KMS-11 (cell line): Measurements from ENCODE around the gene IMMP2L.

Experiments
- H2AFZ ChIP-seq: fragments of 200-600 bp; sonication (generic); 2 replicates; pipeline ENCODE4 v1.6.1; 2016; ENCODE audit warnings: antibody characterized with exemption, mixed run types, low read depth
- H3K27ac ChIP-seq: fragments of 200-600 bp; sonication (generic); 2 replicates; pipeline ENCODE4 v1.6.1; 2016; ENCODE audit warnings: mild to moderate bottlenecking, mixed run types
- H3K27me3 ChIP-seq: fragments of 200-600 bp; sonication (generic); 2 replicates; pipeline ENCODE4 v1.6.1; 2017; ENCODE audit warnings: mild to moderate bottlenecking, low read depth, mixed run types, moderate library complexity; ENCODE audit not compliant: insufficient read depth
- H3K36me3 ChIP-seq: fragments of 200-600 bp; sonication (generic); 2 replicates; pipeline ENCODE4 v1.6.1; 2017; ENCODE audit warnings: mild to moderate bottlenecking, mixed run types; ENCODE audit not compliant: insufficient read depth
- H3K4me1 ChIP-seq: fragments of 200-600 bp; sonication (generic); 2 replicates; pipeline ENCODE4 v1.6.1; 2016; ENCODE audit warnings: mild to moderate bottlenecking, low read depth, mixed run types; ENCODE audit not compliant: poor library complexity, severe bottlenecking
- H3K4me2 ChIP-seq: fragments of 200-600 bp; sonication (generic); 2 replicates; pipeline ENCODE4 v1.7.0; 2016; ENCODE audit warnings: mild to moderate bottlenecking, mixed run types
- H3K4me3 ChIP-seq: fragments of 200-600 bp; sonication (generic); IDR thresholded peaks from 2 replicates; pipeline ENCODE4 v1.6.1; 2017; ENCODE audit warnings: low read depth, low read length, mixed read lengths; ENCODE audit not compliant: insufficient read depth
- H3K79me2 ChIP-seq: fragments of 200-600 bp; sonication (generic); 2 replicates; pipeline ENCODE4 v1.6.1; 2016; ENCODE audit warnings: low read depth, mixed run types; ENCODE audit not compliant: insufficient read depth
- H3K9ac ChIP-seq: fragments of 200-600 bp; sonication (generic); 2 replicates; pipeline ENCODE4 v1.6.1; 2016; ENCODE audit warnings: mild to moderate bottlenecking, mixed run types
- H4K20me1 ChIP-seq: fragments of 200-600 bp; sonication (generic); 2 replicates; pipeline ENCODE4 v1.6.1; 2016; ENCODE audit warnings: mild to moderate bottlenecking, mixed run types; ENCODE audit not compliant: insufficient read depth
- CTCF ChIP-seq: fragments of 200-600 bp; sonication (generic); conservative IDR thresholded peaks from 2 replicates; pipeline ENCODE4 v1.6.1; 2017; ENCODE audit warnings: low read depth, mild to moderate bottlenecking, antibody characterized with exemption, low read length, moderate library complexity, mixed read lengths

The IMMP2L gene

GRCh38 chr7:110772615-110773014 is 789.7 kb downstream of the IMMP2L start:
- Histone ChIP-seq H3K27me3 (no peaks in the 10 kb centered on the region), H4K20me1 (no peaks in the 10 kb centered on the region), H3K36me3 (no peaks in the 10 kb centered on the region), H3K79me2 (no peaks in the 10 kb centered on the region), H3K27ac (no peak overlapping the region), H3K4me2 (no peak overlapping the region), H3K9ac (no peak overlapping the region), H3K4me1 (no peaks in the 10 kb centered on the region), H2AFZ (no peak overlapping the region), H3K4me3 (no peak overlapping the region)
- no peak for TF ChIP-seq CTCF

GRCh38 chr7:110771717-110772116 is 790.6 kb downstream of the IMMP2L start:
- Histone ChIP-seq H3K27me3 (no peaks in the 10 kb centered on the region), H4K20me1 (no peaks in the 10 kb centered on the region), H3K4me3 (no peak overlapping the region), H3K27ac (no peak overlapping the region), H3K4me1 (no peaks in the 10 kb centered on the region), H2AFZ (no peak overlapping the region), H3K9ac (no peak overlapping the region), H3K4me2 (no peak overlapping the region), H3K36me3 (no peaks in the 10 kb centered on the region), H3K79me2 (no peaks in the 10 kb centered on the region)
- no peak for TF ChIP-seq CTCF

GRCh38 chr7:110767550-110768110 is 794.7 kb downstream of the IMMP2L start:
- Histone ChIP-seq H2AFZ (no peak overlapping the region), H3K4me1 (no peaks in the 10 kb centered on the region), H3K27me3 (no peaks in the 10 kb centered on the region), H3K4me3 (no peak overlapping the region), H3K4me2 (no peak overlapping the region), H3K27ac (no peak overlapping the region), H4K20me1 (no peaks in the 10 kb centered on the region), H3K79me2 (no peaks in the 10 kb centered on the region), H3K9ac (no peak overlapping the region), H3K36me3 (no peaks in the 10 kb centered on the region)
- no peak for TF ChIP-seq CTCF

- Histone ChIP-seq H3K27ac (no peak overlapping the region), H2AFZ (no peak overlapping the region), H3K4me3 (no peak overlapping the region), H3K9ac (no peak overlapping the region), H3K4me2 (no peak overlapping the region), H3K36me3 (no peaks in the 10 kb centered on the region), H3K4me1 (no peaks in the 10 kb centered on the region), H3K79me2 (no peaks in the 10 kb centered on the region), H4K20me1 (no peaks in the 10 kb centered on the region), H3K27me3 (no peaks in the 10 kb centered on the region)
- TF ChIP-seq CTCF: no peak
Observed at GRCh38 chr7:110766864-110767263, 795.4 kb downstream of the IMMP2L start.

- Histone ChIP-seq H3K27me3 (no peaks in the 10 kb centered on the region), H2AFZ (no peak overlapping the region), H4K20me1 (no peaks in the 10 kb centered on the region), H3K27ac (no peak overlapping the region), H3K4me1 (no peaks in the 10 kb centered on the region), H3K36me3 (no peaks in the 10 kb centered on the region), H3K4me3 (no peak overlapping the region), H3K9ac (no peak overlapping the region), H3K79me2 (no peaks in the 10 kb centered on the region), H3K4me2 (no peak overlapping the region)
- TF ChIP-seq CTCF: no peak
Observed at GRCh38 chr7:110764852-110765251, 797.4 kb downstream of the IMMP2L start.
